Measurements from ENCODE around the gene TREH. TPM values are rescaled to one million over a fixed set of nuclear protein-coding genes. Genes with fewer than 3 reads are reported as not detected.

Gene TREH
- total RNA-seq, 1 donor from 2014 or later, result not detected

GRCh38 chr11:118610225-118610772, 69.2 kb downstream of the TREH start:
- peak; percentile 30 for DNase-seq

DNA sequence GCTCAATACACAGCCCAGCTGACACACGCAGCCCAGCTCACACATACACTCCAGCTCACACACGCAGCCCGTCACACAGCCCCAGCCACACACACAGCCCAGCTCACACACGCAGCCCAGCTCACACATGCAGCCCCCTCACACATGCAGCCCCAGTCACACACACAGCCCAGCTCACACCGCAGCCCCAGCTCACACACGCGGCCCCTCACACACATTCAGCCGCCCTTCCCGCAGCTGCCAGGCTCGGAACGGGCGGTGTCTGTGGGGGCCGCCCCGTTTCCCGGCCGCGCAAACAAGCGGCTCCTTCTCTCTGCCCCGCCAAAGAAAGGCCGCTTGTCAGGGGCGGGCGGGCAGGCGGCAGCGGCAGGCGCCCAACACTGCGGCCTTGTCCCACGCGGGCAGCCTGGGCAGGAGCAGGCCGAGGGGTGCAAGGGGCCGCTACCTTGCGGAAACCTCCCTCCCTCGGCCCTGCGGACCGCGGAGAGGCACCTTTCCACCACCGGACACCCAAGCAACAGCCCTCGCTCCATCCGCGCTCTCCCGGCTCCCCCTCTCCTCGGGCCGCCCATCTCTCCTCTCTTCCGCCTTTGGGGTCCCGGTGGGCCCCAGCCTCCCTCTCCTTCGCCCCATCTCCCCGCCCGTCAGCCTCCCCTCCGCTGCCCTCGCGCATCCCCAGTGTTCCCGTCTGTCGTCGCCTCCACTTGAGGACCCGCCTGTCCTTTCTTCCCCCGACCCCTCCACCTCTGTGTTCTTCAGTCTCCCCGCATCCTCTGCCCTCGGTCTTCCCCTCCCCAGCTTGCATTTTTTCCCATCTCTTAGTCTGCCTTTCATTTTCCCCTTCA, 69.8 kb downstream of the TREH start:
- peak; percentile 51 for DNase-seq

- peak; percentile 73 for DNase-seq
Observed at GRCh38 chr11:118608360-118609227, 70.9 kb downstream of the TREH start.

DNA sequence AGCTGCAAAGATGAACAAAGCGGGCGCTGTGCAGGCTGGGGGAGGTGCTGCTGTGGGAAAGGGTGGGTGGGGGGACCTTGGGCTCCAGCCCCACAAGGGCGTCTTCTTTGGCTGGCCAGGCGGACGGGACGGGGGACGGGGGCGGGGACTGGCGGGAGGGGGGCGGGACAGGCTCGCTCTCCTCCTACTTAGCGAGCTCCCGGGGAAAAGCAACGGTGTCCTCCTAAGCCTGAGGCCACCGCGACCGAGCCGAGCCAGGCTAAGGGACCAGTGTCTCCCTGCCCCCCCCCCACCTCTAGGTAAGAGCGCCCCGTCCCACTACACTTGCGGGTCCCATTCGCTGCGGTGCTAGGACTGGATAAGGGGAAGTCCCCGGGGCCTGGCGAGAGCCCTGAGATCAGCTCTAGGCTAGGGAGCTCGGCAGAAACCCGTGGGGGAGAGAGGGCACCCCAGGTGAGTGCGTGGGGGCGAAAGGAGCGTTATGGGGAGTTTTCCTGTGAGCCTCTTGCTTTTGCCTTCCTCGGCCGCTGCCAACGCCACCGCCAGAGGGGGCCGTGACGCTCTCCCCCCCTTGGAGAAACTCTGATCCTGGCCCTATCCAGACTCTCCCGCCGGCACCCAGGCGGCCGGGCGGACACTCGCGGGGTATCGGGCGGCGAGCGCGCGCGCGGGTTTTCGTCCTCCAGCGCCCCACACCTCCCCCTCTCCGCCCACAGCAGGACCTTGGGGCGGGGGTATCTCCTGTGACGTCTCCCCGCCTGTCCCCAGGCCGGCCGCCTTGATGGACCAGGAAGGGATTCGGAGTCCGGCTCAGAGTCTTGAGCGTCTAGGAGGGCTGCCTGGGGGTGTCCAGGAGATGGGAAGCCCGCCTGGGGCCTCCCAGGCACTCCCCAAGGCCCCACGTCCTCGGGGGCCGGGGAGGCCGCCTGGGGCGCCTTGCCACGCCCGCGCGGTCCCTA, 71.8 kb downstream of the TREH start, which contains the start of gene PHLDB1:
PHLDB1 (plus strand) TSS at position 215 of the 959 bp plus-strand sequence. CDS start 6,222 bp downstream, outside the sequence.
- DNase-seq, result peak; percentile 82

Other genes with a start within 250 kb of the TREH start
- gene KMT2A, start 243.2 kb downstream of the TREH start, total RNA-seq, result 34.4 and 49.6 TPM in 2 replicates
- gene TTC36, start 152.2 kb downstream of the TREH start, total RNA-seq, result 2.5 and 3.2 TPM in 2 replicates
- 29.6 and 36.1 TPM in 2 replicates for gene TMEM25, start 148.5 kb downstream of the TREH start, total RNA-seq
- gene IFT46, start 113.7 kb downstream of the TREH start, total RNA-seq, result 18.7 and 23.3 TPM in 2 replicates
- 102 and 180 TPM in 2 replicates for gene ARCN1, start 107.2 kb downstream of the TREH start, total RNA-seq
- 38.8 and 47.8 TPM in 2 replicates for gene PHLDB1, start 72.0 kb downstream of the TREH start, total RNA-seq
- 131 and 184 TPM in 2 replicates for gene DDX6, start 111.5 kb upstream of the TREH start, total RNA-seq
- gene CXCR5, start 204.2 kb upstream of the TREH start, total RNA-seq, result not detected in 2 replicates
- gene BCL9L, start 246.3 kb upstream of the TREH start, total RNA-seq, result 7.1 and 18.8 TPM in 2 replicates

All from dermis blood vessel endothelial cell (primary cell).